Pancreas (tissue), 10 donors: ENCODE results near the gene FAM53A. TPM values are rescaled to one million over a fixed set of nuclear protein-coding genes. Genes with fewer than 3 reads are reported as not detected.

Experiments
- ATAC-seq, 4 donors: fragments of 200-7000 bp; cut with Tn5 transposase; one replicate each; pipeline versions ENCODE4 v1.8.0 to v1.9.1; 2020; ENCODE audit warnings: mild to moderate bottlenecking in 4 of 4, moderate library complexity in 4 of 4
- DNase-seq, 6 donors: peaks; one replicate each; pipeline ENCODE4 v3.0.0-alpha.2; 2020
- FAIRE-seq: peaks from 2 replicates; lab custom pipeline; 2012; peaks lifted over from hg19 to GRCh38; lab: Jason Lieb, UNC
- H3K27ac ChIP-seq, 4 donors: fragments of 200-600 bp; sonication (generic); 1 replicate in 3 of 4; 2 replicates in 1 of 4; pipeline versions ENCODE4 v1.5.0 to v1.8.0; 2020
- H3K27me3 ChIP-seq, 4 donors: fragments of 200-600 bp; one replicate each; pipeline ENCODE4 v1.8.0; 2021
- H3K36me3 ChIP-seq, 3 donors: fragments of 200-600 bp; sonication (generic) in 1 of 3; one replicate each; pipeline versions ENCODE4 v1.5.0 to v1.8.0; 2020 to 2021
- H3K4me1 ChIP-seq, 3 donors: fragments of 200-600 bp; one replicate each; pipeline ENCODE4 v1.8.0; 2021
- H3K4me3 ChIP-seq, 4 donors: fragments of 200-600 bp; sonication (generic) in 2 of 4; one replicate each; pipeline versions ENCODE4 v1.5.0 to v1.8.0; 2020 to 2021
- H3K9me3 ChIP-seq, 4 donors: fragments of 200-600 bp; one replicate each; pipeline ENCODE4 v1.8.0; 2021
- WGBS, 2 donors: extraction: QIAGEN DNeasy Blood & Tissue Kit; methylation state at CpG; one replicate each; pipeline ENCODE4 v1.1.7; 2013; 5-methylcytosine and 5-hydroxymethylcytosine counted together
- intact Hi-C, 3 donors: fragments of 100-400 bp; cut with DNase I; formaldehyde crosslinking; loops; one replicate each; pipeline versions ENCODE4 v1.11.1 to v1.14.2; 2022
- polyA plus RNA-seq, 2 donors: library from polyadenylated mRNA; stranded (reverse); fragments of 200-250 nt; gene quantifications; one replicate each; pipeline ENCODE4 v1.2.3, GENCODE V29; 2013
- total RNA-seq, 6 donors: library from RNA; stranded (reverse); fragmentation: NEBNext Ultra II Directional in 4 of 6; extraction: Animal tissue kit (Norgen Biotek cat#: 25700) in 4 of 6; gene quantifications; one replicate each; pipeline versions ENCODE4 v1.2.1 to v1.2.4, GENCODE V29; 2021 to 2023
- TF ChIP-seq, protein P1 (sequence below), 4 donors: fragments of 200-600 bp; sonication (generic) in 3 of 4; IDR thresholded peaks; one replicate each; pipeline versions ENCODE4 v1.5.0 to v1.8.0; 2021; ENCODE audit warnings: antibody characterized with exemption in 4 of 4
- donor health status: healthy with polysubstance abuse.
- donor health status: DM: no; HTN: no; CAD: no; lungs with moderate emphysema.
- donor health status: DM: no; HTN: no; CAD: no.
- donor health status: control.
- donor health status: control.
- donor health status: Bipolar disorder and iron deficiency.
- donor health status: DM: yes; HTN: yes; CAD: no.
- donor health status: DM: no; HTN: no; CAD: no.
- donor health status: DM: no; HTN: no; CAD: no.
- donor health status: DM: yes; HTN: yes; CAD: no.

FAM53A gene
- total and polyA plus RNA-seq, 8 donors: 0.60 to 2.7 (median 1.3) TPM

DNA sequence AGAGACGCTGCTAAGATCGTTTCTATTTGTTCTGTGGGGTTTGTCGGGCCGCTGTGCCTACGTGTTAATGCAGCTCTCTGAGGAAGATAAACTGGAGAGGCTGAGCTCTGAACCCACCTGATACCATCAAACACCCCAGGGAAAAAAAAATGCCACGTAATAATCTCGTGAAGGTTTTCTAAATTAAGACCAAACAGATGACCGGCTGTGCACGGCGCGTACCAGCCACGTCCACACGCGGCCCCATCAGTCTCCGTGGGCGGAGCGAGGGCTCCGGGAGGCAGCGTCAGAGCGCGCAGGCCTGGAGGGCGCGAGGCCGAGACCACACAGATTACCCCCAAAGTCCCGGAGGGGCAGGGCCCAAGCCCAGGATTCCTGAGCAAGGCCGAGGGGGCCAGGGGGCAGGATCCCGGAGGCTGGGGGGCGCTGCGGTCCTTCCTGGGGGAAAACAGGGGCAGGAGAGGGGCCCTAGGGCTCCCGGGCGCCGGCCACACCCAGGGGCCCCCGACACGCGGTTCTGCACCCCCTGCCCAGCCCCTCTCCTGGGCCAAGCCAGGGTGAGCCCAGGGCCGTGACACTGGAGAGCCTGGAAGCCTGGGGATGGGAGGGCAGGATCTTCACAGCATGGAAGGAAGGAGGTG is 91.9 kb downstream of the FAM53A start:
- peaks cover 0 to 5% (median 0%) of the 10 kb centered on the region in 4 donors for H3K9me3 ChIP-seq
- no peak overlapping the region for H3K27ac ChIP-seq
- H3K27me3 ChIP-seq: no peaks in the 10 kb centered on the region
- no peak for FAIRE-seq
- no peaks in the 10 kb centered on the region for H3K36me3 ChIP-seq
- intact Hi-C loops: no loop called here
- H3K4me1 ChIP-seq: no peaks in the 10 kb centered on the region
- ATAC-seq: no peak
- no peak overlapping the region for H3K4me3 ChIP-seq
- WGBS, 2 donors: 79 to 80% methylated on average over 35 to 36 of the region's 36 CpGs
- peak in 3 of 6 donors; percentile 12 to 40 (median 32) for DNase-seq
- TF ChIP-seq, protein P1, sequence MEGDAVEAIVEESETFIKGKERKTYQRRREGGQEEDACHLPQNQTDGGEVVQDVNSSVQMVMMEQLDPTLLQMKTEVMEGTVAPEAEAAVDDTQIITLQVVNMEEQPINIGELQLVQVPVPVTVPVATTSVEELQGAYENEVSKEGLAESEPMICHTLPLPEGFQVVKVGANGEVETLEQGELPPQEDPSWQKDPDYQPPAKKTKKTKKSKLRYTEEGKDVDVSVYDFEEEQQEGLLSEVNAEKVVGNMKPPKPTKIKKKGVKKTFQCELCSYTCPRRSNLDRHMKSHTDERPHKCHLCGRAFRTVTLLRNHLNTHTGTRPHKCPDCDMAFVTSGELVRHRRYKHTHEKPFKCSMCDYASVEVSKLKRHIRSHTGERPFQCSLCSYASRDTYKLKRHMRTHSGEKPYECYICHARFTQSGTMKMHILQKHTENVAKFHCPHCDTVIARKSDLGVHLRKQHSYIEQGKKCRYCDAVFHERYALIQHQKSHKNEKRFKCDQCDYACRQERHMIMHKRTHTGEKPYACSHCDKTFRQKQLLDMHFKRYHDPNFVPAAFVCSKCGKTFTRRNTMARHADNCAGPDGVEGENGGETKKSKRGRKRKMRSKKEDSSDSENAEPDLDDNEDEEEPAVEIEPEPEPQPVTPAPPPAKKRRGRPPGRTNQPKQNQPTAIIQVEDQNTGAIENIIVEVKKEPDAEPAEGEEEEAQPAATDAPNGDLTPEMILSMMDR (IDR thresholded peaks at IDR 0.05): no peak

DNA sequence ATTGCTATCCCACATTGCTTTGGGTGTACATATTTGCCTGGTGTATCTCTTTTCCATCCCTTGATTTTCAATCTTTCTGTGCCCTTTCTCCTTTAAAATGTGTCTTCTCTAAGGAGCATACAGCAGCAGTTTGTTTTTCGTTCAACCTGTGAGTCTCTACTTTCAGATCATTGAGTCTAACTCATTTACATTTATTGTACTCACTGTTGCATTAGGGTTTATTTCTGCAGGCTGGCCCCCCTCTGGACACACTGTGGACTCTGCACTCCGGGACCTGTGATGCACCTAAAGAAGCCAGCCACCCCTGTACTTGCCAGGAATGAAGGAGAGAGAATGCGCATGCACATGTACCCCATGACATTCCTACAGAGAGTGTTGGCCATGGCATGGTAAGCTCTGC is 93.0 kb downstream of the FAM53A start:
- FAIRE-seq: no peak

DNA sequence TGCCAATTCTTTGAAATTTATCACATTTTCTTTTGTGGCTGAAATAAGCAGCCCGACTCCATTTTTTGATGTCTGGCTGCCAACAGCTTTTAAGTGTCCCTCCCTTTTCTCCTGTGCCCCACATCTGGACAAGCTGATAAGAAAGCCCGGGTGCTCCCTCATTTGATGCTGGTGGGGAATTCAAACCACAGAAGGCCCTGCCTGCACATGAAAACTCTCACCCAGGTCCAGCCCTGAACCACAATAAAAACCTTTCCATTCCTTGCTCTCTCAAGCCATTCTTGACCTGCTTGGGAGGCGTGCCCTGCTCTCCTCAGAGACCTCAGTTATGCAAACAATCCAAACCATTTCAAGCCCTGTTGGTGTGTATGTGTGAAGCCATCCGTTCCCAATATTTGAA is 93.9 kb downstream of the FAM53A start:
- peaks cover 0 to 5% (median 0%) of the 10 kb centered on the region in 4 donors for H3K9me3 ChIP-seq
- H3K27me3 ChIP-seq: no peaks in the 10 kb centered on the region
- H3K4me3 ChIP-seq: no peak overlapping the region
- TF ChIP-seq, protein P1 (IDR thresholded peaks at IDR 0.05): no peak
- H3K4me1 ChIP-seq: no peaks in the 10 kb centered on the region
- intact Hi-C loops: no loop called here
- FAIRE-seq (no peak), ATAC-seq (no peak), DNase-seq (no peak)
- H3K36me3 ChIP-seq: no peaks in the 10 kb centered on the region
- no peak overlapping the region for H3K27ac ChIP-seq
- 65 to 82% methylated on average over 4 of the region's 4 CpGs for WGBS, 2 donors

More for the DNA sequence above, 93.0 kb downstream of the FAM53A start:
- WGBS, 2 donors: 87 to 95% methylated on average over 3 of the region's 3 CpGs
- H3K9me3 ChIP-seq: peaks cover 0 to 5% (median 0%) of the 10 kb centered on the region in 4 donors
- no peak overlapping the region for H3K27ac ChIP-seq
- DNase-seq (no peak), ATAC-seq (no peak)
- H3K4me1 ChIP-seq: no peaks in the 10 kb centered on the region
- H3K4me3 ChIP-seq: no peak overlapping the region
- TF ChIP-seq, protein P1 (IDR thresholded peaks at IDR 0.05): no peak
- no peaks in the 10 kb centered on the region for H3K36me3 ChIP-seq
- no peaks in the 10 kb centered on the region for H3K27me3 ChIP-seq
- intact Hi-C loops: no loop called here

Other genes starting within 250 kb of the FAM53A start
- gene SLBP, start 28.0 kb upstream of the FAM53A start, total RNA-seq: 10 to 100 TPM in 4 of 6 donors, 1 to 10 TPM in 2; 8.7 to 15.8 (median 10.9) TPM
- 10 to 100 TPM; 10.1 to 20.2 TPM for gene SLBP, start 28.0 kb upstream of the FAM53A start, polyA plus RNA-seq
- 10 to 100 TPM; 17.2 to 27.1 (median 18.9) TPM for gene TMEM129, start 37.0 kb upstream of the FAM53A start, total RNA-seq
- gene TMEM129, start 37.0 kb upstream of the FAM53A start, polyA plus RNA-seq: 10 to 100 TPM; 25.9 to 32.7 TPM
- gene TACC3, start 37.2 kb upstream of the FAM53A start, total RNA-seq: 1 to 10 TPM in 5 of 6 donors, under 1 TPM in 1; 0.97 to 4.4 (median 2.4) TPM
- 1 to 10 TPM; 4.0 to 4.8 TPM for gene TACC3, start 37.2 kb upstream of the FAM53A start, polyA plus RNA-seq
- 10 to 100 TPM; 40.4 to 88.3 (median 53.5) TPM for gene FGFR3, start 109.0 kb upstream of the FAM53A start, total RNA-seq
- 100 to 1,000 TPM; 163 to 300 TPM for gene FGFR3, start 109.0 kb upstream of the FAM53A start, polyA plus RNA-seq
- 10 to 100 TPM; 13.0 to 22.6 (median 19.3) TPM for gene LETM1, start 171.8 kb upstream of the FAM53A start, total RNA-seq
- 10 to 100 TPM; 13.7 to 28.0 TPM for gene LETM1, start 171.8 kb upstream of the FAM53A start, polyA plus RNA-seq
- gene NSD2, start 187.1 kb upstream of the FAM53A start, total RNA-seq: 10 to 100 TPM; 20.0 to 36.6 (median 23.8) TPM
- 10 to 100 TPM; 11.7 to 14.2 TPM for gene NSD2, start 187.1 kb upstream of the FAM53A start, polyA plus RNA-seq